Measurements from ENCODE around the gene NGF.

- no peak for TF ChIP-seq CTCF (IDR thresholded peaks at IDR 0.05; ENCODE audit: poor library complexity)
- TF ChIP-seq EZH2 (IDR thresholded peaks at IDR 0.05; ENCODE audit: borderline replicate concordance): no peak
These were observed 82.9 kb downstream of the NGF start for GRCh38 chr1:115255154-115255553.
